ENCODE measurements around the gene MRGPRX2.

Gene MRGPRX2

GRCh38 chr11:19020831-19021230 is 39.7 kb downstream of the MRGPRX2 start:
- in situ Hi-C loops (cut with HindIII; ENCODE audit: low pct_ligation_motif_present, low pct_unique_long_range_greater_than_20kb, low sequenced_read_pairs) = no loop called here
- no peak for DNase-seq

GRCh38 chr11:19018901-19019300 is 41.6 kb downstream of the MRGPRX2 start:
- in situ Hi-C loops (cut with HindIII; ENCODE audit: low pct_ligation_motif_present, low pct_unique_long_range_greater_than_20kb, low sequenced_read_pairs) = no loop called here
- DNase-seq = peak; percentile 4

- no peak for DNase-seq
- in situ Hi-C loops (cut with HindIII; ENCODE audit: low pct_ligation_motif_present, low pct_unique_long_range_greater_than_20kb, low sequenced_read_pairs) = no loop called here
Measured at GRCh38 chr11:19013181-19013857, 47.2 kb downstream of the MRGPRX2 start.

- in situ Hi-C loops (cut with HindIII; ENCODE audit: low pct_ligation_motif_present, low pct_unique_long_range_greater_than_20kb, low sequenced_read_pairs) = no loop called here
- no peak for DNase-seq
Measured at GRCh38 chr11:19012636-19013035, 47.9 kb downstream of the MRGPRX2 start.
